GM19463 (cell line): ENCODE data around the gene LHX4.

Source experiments
- ATAC-seq: cut with Tn5 transposase; IDR thresholded peaks from one replicate; pipeline ENCODE4 v1.9.1; 2021; ENCODE audit warnings: mild to moderate bottlenecking, moderate library complexity; ENCODE audit not compliant: unreplicated experiment

Gene LHX4

GRCh38 chr1:180224902-180225301 lies 5.2 kb upstream of the LHX4 start:
- no peak for ATAC-seq

GRCh38 chr1:180225403-180225802 lies 4.7 kb upstream of the LHX4 start:
- no peak for ATAC-seq

GRCh38 chr1:180227861-180228647 lies 2.0 kb upstream of the LHX4 start:
- no peak for ATAC-seq

GRCh38 chr1:180228648-180229482 lies 1.2 kb upstream of the LHX4 start:
- peak; percentile 23 for ATAC-seq

- ATAC-seq = no peak
Measured at GRCh38 chr1:180230416-180230790, 339 bp downstream of the LHX4 start.

- ATAC-seq = no peak
Measured at GRCh38 chr1:180230791-180231505, 884 bp downstream of the LHX4 start.

GRCh38 chr1:180231506-180231921 lies 1.4 kb downstream of the LHX4 start:
- no peak for ATAC-seq

GRCh38 chr1:180231936-180232335 lies 1.9 kb downstream of the LHX4 start:
- no peak for ATAC-seq

GRCh38 chr1:180232521-180233043 lies 2.5 kb downstream of the LHX4 start:
- no peak for ATAC-seq

GRCh38 chr1:180233191-180234011 lies 3.3 kb downstream of the LHX4 start:
- ATAC-seq = no peak

GRCh38 chr1:180234369-180235076 lies 4.5 kb downstream of the LHX4 start:
- ATAC-seq = no peak

- no peak for ATAC-seq
Measured at GRCh38 chr1:180235077-180235501, 5.0 kb downstream of the LHX4 start.

GRCh38 chr1:180235502-180236239 lies 5.6 kb downstream of the LHX4 start:
- no peak for ATAC-seq

- no peak for ATAC-seq
Measured at GRCh38 chr1:180236698-180237509, 6.8 kb downstream of the LHX4 start.

- ATAC-seq = no peak
Measured at GRCh38 chr1:180237869-180238476, 7.9 kb downstream of the LHX4 start.

GRCh38 chr1:180238675-180239074 lies 8.6 kb downstream of the LHX4 start:
- ATAC-seq = no peak

GRCh38 chr1:180239145-180240096 lies 9.4 kb downstream of the LHX4 start:
- ATAC-seq = no peak
